NCI-H146 treated with DMSO at 0.1 percent for 48 hours (cell line): ENCODE data around the gene SETBP1.

Experiments
- DNase-seq: peaks from one replicate; lab custom pipeline; 2025; ENCODE audit not compliant: unreplicated experiment; lab: John Stamatoyannopoulos, UW

SETBP1 gene

GRCh38 chr18:44679056-44679913 lies 1.4 kb upstream of the SETBP1 start:
- peak; percentile 90 for DNase-seq

DNA sequence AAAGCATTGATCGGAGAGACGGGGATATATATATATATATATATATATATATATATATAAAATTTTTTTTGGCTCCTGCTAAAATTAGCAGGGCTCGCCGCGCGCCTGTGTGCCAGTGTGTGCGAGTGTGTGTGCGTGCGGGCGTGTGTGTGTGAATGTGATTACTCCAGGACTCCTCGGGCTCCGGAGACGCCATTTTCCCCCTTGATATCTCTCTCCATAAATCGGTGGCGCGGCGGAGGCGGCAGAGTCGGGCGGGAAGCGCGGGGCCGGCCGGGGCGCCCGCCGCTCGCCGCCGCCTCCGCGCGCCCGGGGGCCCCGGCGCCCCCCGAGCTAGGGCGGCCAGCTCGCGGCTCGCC lies 795 bp upstream of the SETBP1 start:
- no peak for DNase-seq

GRCh38 chr18:44681076-44681970 lies 635 bp downstream of the SETBP1 start:
- no peak for DNase-seq

DNA sequence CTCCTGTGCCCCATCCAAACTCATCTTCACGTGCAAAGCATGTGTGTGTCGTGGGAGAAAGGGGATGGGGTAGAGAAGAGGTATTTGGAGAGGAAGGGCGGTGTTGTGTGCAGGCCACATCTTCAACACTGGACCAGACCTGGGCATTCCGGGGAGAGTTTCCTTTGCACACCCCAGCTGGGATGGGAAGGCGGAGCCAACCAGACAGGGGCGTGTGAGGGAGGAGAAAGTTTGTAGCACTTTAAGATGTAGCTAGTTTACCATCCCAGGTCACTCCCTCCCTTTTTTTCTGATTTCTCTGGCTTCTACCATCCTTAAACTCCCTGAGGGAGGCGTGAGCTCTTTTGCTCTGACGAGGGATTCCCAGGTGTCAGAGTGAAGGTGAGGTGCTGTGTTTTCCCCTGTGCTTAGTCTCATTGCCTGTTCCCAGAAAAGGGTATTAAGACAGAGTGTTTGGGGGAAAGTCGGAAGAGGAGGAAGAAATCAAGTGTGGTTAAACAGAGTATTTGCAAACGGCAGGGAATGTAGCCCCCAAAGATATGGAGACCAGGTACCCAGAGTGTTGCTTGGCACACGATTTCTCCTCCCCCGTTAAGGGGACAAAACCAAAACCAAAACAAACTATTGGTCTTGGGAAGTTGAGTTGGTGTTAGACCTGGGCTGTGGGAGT lies 1.6 kb downstream of the SETBP1 start:
- DNase-seq, result no peak

DNA sequence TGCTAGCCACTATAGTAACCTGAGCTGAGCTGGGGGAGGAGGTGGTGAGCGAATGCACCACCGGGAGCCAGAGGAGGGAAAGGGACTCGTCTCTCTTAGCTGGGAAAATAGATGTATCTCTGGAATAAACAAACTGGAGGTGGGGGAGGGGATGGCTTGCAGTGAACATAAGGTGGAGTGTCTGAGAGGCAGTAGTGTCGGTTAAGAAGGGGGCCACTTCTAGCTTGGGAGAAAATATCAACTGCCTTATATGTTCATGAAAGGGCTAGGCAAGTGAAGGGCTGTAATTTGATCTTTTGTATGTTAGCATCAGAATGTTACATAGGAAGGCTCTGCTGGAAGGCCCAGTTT lies 2.2 kb downstream of the SETBP1 start:
- DNase-seq, result no peak

GRCh38 chr18:44683556-44683955 lies 2.9 kb downstream of the SETBP1 start:
- DNase-seq, result no peak

DNA sequence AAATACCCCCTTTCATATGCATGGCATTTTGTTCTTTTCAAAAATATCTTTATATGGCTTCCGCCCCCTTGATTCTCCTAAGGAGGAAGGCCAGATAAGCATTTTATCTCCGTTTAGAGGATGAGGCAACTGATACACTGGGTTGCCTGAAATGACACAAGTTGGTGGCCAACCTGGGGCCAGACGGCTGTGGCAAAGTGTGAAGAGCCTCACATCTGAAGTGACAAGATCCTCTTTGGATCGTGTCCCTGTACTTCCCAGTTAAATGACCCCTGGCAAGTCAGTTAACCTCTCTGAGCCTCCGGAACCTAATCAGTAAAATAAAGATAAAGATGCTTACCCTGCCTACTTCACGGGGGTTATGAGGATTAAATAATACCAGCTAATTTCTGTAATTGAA lies 4.6 kb downstream of the SETBP1 start:
- DNase-seq, result no peak

GRCh38 chr18:44686156-44686555 lies 5.5 kb downstream of the SETBP1 start:
- no peak for DNase-seq

- no peak for DNase-seq
Observed at GRCh38 chr18:44687421-44687820, 6.7 kb downstream of the SETBP1 start.

- no peak for DNase-seq
Observed at GRCh38 chr18:44689736-44690135, 9.0 kb downstream of the SETBP1 start.

DNA sequence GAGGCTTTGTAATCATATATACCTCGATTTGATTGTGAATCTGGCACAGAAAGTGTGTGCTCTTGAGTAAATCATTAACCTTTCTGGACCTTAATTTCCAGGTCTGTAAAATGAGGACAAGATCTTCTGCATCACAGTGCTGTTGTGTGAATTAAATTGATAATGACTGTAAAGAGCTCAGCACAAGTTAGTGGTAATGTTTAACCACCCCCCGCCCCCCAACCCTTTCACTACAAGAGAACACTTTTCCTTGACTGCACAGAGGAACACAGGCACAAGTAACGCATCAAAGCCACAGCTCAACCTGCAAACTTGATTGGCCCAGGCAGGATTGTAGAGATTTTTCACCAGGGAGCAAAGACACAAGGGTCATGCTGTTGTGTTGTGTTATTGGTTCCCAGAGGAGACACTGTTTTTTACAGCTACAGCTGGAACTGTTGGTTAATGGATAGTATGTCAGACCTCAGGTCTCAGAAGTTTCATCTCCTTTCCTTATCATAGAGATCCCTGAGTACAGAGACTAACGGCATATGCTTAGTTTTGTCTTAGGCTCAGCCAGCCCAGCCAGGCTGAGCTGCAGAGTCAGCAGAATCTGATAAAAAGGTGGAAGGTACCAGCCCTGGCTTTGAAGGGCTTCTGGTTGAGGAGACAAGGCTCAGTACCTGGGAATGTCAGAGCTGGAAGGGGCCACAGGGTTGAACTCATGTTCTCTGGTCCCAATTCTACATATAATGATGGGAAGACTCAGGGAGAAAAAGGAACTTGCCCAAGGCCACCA lies 10.6 kb downstream of the SETBP1 start:
- no peak for DNase-seq

DNA sequence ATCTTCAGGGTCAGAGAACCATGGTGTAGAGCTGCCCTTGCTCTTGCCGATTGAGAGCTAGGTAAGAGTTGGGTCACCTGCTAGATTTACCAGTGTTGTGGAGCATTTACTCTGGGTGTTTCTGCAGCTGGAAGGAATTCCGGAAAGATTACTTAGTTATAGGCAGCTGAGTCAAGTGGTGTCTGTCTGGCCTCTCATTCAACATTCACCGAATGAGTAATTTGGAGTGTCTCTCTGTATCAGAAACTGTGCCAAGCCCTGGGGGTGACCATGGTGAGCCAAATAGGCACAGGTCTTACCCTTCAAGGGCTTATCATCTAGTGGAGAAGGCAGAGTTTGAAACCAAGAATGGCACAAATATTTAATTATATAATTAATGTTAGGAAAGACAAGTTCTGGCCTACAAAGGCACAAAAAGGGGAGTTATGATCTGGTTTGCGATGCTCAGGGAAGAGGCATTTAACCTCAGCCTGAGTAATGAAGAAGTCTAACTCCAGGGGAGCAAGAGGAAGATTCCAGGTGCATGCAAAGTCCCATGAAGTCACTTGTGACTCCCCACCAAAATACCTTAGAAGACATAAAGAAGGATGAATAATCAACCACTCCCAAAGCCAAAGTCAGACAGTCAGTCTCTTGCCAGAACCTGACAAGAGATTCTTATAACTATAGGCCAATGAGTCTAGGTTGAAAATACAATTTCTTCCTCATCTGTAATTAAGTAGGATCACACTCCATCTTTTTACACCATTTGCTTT lies 12.5 kb downstream of the SETBP1 start:
- DNase-seq, result no peak

DNA sequence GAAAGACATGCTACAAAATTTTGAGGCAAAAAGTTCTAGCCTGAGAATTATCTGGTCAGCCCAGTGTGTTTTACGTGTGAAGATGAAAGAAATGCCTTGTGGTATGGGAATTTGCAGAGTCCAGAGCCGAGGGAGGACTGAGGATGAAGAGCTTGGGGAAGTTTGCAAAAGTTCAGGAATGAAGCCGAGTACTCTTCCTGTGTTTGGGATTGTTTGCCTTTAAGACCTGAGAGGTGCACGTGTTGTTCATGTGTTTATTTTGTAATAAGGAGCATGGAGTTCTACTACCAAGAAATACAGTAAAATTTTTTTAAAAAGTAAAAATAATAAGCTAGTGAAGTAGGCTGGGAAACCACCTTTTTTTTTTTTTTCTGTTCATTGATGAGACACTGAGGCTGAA lies 14.8 kb downstream of the SETBP1 start:
- no peak for DNase-seq

DNA sequence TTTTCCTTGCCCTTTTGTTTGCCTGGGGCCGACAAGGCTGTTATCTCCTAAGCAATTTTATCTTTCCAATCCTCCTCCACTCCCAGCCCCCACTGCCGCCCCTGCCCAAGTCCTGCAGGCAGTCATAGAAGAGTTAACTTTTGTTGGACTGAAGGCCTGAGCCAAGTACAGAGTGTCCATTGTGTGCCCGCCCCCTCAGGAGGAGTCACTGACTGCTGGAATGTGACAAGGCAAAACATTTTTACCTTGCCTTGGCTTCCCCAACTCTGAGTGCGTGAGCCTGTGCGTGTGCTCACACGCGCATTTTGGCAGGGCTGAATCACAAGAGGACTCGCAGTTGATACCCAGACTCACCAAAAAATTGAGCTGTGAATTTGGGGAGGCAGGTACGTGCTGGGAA lies 16.2 kb downstream of the SETBP1 start:
- no peak for DNase-seq

GRCh38 chr18:44697315-44697714 lies 16.6 kb downstream of the SETBP1 start:
- DNase-seq, result no peak

DNA sequence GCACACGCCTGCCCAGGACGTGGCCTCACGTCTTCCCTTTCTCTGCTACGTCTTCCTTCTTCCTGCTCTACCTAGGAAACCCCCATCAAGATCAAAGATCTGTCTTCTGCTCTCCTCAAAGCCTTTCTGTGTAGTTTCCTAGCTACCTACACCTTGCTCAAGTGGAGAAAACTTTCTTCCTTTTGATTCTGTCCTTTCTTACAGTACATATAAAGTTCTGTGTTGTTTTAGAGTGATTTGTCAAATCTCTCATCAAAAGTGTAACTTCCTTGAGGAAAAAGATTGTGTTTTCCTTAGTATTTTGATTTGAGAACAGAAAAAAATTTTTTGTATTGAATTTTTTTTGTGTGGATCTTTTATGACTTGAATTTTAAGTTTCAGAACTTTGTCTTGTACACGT lies 17.8 kb downstream of the SETBP1 start:
- DNase-seq, result no peak

DNA sequence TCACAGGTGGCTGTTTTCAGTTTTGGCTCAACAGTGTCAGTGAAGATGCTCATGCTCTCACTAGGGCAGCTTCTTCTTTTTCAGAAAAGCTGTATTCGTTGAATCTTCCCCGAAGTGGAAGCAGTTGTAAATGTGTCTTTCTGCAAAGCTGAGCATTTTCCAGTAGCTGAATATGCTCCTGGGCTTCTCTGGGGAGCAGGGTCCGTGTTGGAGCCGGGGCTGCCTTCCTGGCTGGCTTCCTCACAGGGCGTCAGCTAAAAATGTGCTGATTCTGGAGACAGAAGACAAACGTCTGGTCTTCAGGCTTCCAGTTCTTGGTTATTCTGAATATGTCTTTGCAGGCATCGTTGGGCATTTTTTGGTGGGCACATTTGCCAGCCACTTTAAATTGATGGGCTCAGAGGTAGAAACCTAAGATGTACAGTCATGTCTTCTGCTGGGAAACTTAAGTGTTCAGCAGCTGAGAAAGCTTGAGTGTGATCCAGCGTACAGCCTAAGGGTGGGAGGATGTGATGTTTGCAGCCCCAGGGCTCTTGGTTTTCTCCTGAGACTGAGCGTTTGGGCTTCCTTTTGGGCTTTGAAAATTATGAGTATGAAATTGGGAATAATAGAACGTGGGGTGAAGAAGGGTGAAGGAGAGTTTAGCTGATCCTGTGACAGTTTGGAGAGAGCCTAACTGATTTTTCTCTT lies 19.0 kb downstream of the SETBP1 start:
- no peak for DNase-seq

GRCh38 chr18:44700652-44701051 lies 20.0 kb downstream of the SETBP1 start:
- DNase-seq, result no peak

GRCh38 chr18:44701227-44701626 lies 20.5 kb downstream of the SETBP1 start:
- DNase-seq, result no peak

- no peak for DNase-seq
Observed at GRCh38 chr18:44702594-44702993, 21.9 kb downstream of the SETBP1 start.
